GM06990 (cell line): ENCODE measurements around the gene SORL1.

Experiments used
- DNase-seq: peaks from one replicate; pipeline ENCODE4 v3.0.0-alpha.2; 2011; ENCODE audit not compliant: insufficient read length; ENCODE audit errors: extremely low read depth
- H3K27me3 ChIP-seq: replicated peaks from 2 replicates; pipeline ENCODE4 v1.6.0; 2011; ENCODE audit warnings: low read length; ENCODE audit not compliant: control insufficient read depth, insufficient read depth
- H3K36me3 ChIP-seq: 2 replicates; pipeline ENCODE4 v1.5.1; 2011; ENCODE audit warnings: low read length; ENCODE audit not compliant: control insufficient read depth, insufficient read depth
- H3K4me3 ChIP-seq: replicated peaks from 2 replicates; pipeline ENCODE4 v1.5.1; 2011; ENCODE audit warnings: low read depth, mild to moderate bottlenecking, control low read depth, low read length
- CTCF ChIP-seq: IDR thresholded peaks from 2 replicates; pipeline ENCODE4 v1.5.1; 2011; ENCODE audit warnings: low read length, control low read depth, mild to moderate bottlenecking, inconsistent platforms; ENCODE audit not compliant: insufficient read depth, poor library complexity, severe bottlenecking

Gene SORL1

GRCh38 chr11:121607341-121607740 is 155.2 kb downstream of the SORL1 start:
- Histone ChIP-seq H3K4me3 (no peak overlapping the region), H3K27me3 (no peaks in the 10 kb centered on the region), H3K36me3 (peaks cover 45% of the 10 kb centered on the region)
- no peak for DNase-seq
- no peak for TF ChIP-seq CTCF

- Histone ChIP-seq H3K36me3 (peaks cover 46% of the 10 kb centered on the region), H3K27me3 (no peaks in the 10 kb centered on the region), H3K4me3 (no peak overlapping the region)
- no peak for TF ChIP-seq CTCF
- no peak for DNase-seq
These were observed 156.5 kb downstream of the SORL1 start for GRCh38 chr11:121608545-121609098.

DNA sequence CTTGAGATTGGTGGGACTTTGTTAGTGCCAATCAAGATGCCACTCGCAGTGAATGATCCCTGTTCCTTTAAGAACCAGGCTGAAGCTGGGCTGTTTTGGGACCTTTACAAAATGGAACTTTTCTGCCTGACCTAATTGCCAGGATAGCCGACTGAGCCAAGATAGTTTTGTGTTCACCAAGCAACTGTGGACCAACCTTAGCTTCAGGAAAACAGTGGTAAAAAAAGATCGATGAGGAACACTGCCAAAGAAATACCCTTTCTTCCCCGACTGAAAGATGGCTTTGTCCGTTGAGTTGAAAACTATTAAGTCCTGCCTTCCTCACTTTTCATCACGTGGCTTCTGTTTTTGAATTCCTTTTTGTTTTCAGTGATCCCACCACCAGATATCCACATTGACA is 158.6 kb downstream of the SORL1 start:
- H3K4me3 ChIP-seq: no peak overlapping the region
- H3K36me3 ChIP-seq: peaks cover 40% of the 10 kb centered on the region
- H3K27me3 ChIP-seq: no peaks in the 10 kb centered on the region
- no peak for DNase-seq
- TF ChIP-seq CTCF: no peak

DNA sequence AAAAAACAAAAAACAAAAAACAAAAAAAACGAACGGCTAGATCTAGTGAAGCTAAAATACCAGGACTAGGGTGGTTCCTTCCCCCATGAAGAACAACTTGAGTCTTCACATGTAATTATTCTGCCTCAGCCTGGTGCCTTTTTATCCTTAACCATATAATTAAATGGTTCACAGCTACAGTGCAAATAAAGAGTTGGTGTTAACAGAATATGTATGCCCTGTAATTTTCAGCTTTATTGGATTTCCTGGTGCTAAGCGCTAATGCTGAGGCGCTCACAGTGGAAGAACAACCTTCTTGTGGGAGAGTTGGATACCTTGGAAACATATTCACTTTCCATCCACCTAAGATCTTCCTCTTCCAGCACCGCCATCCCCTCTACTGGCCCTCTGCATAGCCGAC is 159.1 kb downstream of the SORL1 start:
- Histone ChIP-seq H3K27me3 (no peaks in the 10 kb centered on the region), H3K4me3 (no peak overlapping the region), H3K36me3 (peaks cover 42% of the 10 kb centered on the region)
- no peak for DNase-seq
- TF ChIP-seq CTCF: no peak

DNA sequence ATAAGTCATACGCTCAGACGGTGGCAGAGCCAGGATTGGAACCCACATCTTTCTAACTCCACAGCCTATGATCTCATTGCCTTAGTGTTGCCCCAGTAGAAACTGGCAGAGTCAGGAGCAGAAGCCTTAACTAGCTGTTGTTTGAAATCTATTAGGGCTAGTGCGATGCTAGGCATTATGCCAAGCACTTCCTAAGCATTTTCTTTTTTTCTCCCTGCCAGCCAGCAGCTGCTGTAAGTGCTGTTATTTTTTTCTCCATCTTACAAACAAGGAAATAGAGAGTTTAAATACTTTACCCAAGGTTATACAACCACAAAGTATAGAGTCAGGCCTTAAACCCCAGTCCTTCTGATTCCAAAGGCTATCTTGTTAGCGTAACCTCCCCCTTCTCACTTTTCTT is 161.6 kb downstream of the SORL1 start:
- Histone ChIP-seq H3K36me3 (peaks cover 49% of the 10 kb centered on the region), H3K27me3 (no peaks in the 10 kb centered on the region), H3K4me3 (no peak overlapping the region)
- DNase-seq: no peak
- no peak for TF ChIP-seq CTCF

GRCh38 chr11:121614636-121615240 is 162.6 kb downstream of the SORL1 start:
- no peak for DNase-seq
- peaks cover 48% of the 10 kb centered on the region for H3K36me3 ChIP-seq
- H3K4me3 ChIP-seq: no peak overlapping the region
- H3K27me3 ChIP-seq: no peaks in the 10 kb centered on the region
- no peak for TF ChIP-seq CTCF
